ENCODE results near the gene KLK6.
"Not testable (repeated sequence)": the region's sequence is repeated elsewhere in the genome, so short reads cannot be mapped to it uniquely, and the experiment has no call there.

The KLK6 gene

DNA sequence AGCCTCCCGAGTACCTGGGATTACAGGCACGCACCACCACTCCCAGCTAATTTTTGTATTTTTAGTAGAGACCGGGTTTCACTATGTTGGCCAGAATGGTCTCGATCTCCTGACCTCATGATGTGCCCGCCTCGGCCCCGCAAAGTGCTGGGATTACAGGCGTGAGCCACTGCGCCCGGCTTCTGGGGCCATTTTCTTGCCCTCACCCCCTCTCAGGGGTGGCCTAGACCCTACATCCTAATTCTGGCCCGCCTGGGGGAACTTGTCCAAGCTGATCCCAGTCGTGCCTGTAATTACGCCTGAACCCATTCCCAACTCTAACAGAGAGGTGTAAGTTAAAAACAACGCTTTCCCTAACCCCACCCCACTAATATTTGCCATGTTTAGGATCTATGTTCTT, 15.0 kb upstream of the KLK6 start:
- DNase-seq = not testable (repeated sequence)

GRCh38 chr19:50983625-50984292, 14.4 kb upstream of the KLK6 start, which contains the start of gene KLK7:
Gene KLK7 (minus strand): TSS chr19:50983917. CDS start chr19:50982399, 1,518 bp downstream.
- no peak for DNase-seq

DNA sequence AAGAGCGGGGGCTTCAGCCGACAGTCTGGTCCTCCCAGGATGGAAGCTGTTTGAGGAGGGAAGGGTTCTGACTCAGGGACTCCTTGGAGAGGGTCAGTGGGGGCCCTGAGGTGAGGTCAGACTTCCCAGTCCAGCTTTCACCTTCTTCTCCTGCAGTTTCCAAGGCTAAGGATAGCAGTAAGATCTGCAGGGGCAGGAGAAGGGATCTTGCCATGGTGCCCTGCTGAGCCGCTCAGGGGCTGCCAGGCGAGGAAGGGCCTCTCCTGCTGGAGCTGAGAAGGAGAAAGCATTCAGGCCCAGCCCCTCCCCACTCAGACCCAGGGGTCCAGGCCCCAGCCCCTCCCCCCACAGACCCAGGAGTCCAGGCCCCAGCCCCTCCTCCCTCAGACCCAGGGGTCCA, 12.8 kb upstream of the KLK6 start:
- DNase-seq = no peak

DNA sequence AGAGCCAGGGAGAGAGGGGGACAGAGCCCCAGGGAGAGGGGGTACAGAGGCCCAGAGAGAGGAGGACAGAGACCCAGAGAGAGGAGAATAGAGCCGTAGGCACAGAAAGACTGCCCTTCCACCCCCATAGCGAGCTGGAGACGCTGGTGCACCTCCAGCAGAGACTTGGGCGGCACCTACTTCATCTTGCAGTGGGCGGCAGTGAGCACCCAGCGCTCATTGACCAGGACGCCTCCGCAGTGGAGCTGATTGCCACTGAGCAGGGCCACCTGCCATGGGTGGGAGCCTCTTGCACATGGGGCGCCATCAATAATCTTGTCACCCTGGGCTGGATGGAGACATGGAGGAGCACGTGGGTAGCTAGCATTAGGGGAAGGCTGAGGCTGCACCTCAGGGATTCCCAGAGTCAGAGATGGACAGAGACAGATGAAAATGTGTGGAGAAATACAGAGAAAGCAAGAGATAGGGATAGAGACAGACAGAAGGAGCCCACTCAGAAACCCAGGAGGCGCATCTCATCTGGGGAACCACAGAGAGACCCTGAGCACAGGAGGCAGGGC, 12.3 kb upstream of the KLK6 start:
- no peak for DNase-seq

DNA sequence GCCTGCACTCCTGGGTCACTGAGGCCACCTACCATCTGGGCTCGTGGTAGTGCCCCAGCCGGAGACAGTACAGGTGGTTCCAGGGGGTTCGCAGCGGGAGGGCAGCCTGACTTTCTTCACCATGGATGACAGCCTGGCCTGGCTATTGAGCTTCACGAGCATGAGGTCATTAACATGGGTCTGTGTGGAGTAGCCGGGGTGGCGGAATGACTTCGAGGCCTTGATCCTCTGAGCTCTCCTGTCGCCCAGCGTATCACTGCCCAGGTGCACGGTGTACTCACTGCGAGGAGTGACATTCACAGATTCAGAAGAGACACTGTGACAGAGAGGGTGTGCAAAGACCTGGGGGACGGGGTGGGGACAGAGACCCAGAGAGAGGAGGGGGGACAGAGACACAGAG, 10.8 kb upstream of the KLK6 start:
- DNase-seq = no peak

DNA sequence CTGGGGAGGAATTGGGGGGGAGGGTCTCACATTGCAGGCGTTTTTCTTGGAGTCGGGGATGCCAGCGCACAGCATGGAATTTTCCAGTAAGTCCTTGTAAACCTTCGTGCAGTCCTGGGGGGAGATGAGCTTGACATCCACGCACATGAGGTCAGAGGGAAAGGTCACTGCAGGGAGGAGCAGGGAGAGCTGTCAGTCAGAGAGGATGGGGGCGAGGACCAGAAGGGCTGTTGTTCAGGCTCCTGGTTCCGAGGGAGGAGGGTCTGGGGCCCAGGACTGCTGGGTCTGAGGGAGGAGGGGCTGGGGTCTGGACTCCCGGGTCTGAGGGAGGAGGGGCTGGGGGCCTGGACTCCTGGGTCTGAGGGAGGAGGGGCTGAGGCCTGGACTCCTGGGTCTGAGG, 10.4 kb upstream of the KLK6 start:
- DNase-seq = no peak

DNA sequence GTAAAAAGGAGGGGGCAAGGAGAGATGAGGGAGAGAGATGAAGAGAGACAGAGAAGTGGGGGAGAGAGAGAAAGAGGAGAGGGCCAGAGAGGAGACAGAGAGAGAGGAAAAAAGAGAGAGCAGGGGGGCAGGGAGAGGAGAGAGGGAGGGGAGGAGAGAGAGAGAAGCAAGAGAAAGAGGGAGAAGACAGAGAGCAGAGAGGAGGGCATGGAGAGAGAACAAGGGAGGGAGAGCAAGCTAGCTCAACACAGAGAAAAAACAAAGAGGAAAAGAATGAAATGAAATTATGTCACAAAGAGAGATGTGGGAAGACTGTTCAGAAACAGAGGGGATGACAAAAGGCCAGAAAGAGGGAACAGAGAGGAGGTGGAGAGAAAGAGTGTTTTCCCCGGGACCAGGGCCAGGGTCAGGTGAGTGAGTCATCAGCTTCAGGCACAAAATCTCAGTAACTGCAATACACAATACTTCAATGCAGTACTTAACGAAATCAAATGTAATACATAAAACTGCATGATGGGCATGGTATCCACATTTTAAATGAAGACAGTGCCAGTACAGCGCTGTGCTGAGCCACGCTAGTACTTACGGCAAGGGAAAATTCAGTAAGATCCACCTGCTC, 9.5 kb upstream of the KLK6 start:
- no peak for DNase-seq

GRCh38 chr19:50977626-50978025, 8.2 kb upstream of the KLK6 start:
- DNase-seq = no peak

DNA sequence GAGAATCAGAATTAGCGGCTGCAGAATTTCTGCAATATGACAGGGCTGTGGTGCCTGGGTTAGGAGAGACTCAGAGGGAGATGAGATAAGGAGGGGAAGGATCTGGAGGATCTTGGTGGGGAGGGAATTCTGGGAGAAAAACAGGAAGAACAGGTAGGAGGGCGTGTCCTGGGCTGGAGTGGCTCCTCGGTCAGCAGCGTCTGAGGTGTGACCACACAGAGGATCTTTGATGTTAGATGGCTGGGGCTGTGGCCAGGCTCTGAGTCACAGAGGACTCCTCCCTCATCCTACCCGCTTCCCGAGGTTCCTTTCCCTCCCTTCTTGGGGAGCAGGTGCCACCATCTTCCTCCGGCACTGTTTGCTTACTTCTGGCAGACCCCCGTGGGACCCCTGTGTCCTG, 6.4 kb upstream of the KLK6 start:
- DNase-seq = no peak

DNA sequence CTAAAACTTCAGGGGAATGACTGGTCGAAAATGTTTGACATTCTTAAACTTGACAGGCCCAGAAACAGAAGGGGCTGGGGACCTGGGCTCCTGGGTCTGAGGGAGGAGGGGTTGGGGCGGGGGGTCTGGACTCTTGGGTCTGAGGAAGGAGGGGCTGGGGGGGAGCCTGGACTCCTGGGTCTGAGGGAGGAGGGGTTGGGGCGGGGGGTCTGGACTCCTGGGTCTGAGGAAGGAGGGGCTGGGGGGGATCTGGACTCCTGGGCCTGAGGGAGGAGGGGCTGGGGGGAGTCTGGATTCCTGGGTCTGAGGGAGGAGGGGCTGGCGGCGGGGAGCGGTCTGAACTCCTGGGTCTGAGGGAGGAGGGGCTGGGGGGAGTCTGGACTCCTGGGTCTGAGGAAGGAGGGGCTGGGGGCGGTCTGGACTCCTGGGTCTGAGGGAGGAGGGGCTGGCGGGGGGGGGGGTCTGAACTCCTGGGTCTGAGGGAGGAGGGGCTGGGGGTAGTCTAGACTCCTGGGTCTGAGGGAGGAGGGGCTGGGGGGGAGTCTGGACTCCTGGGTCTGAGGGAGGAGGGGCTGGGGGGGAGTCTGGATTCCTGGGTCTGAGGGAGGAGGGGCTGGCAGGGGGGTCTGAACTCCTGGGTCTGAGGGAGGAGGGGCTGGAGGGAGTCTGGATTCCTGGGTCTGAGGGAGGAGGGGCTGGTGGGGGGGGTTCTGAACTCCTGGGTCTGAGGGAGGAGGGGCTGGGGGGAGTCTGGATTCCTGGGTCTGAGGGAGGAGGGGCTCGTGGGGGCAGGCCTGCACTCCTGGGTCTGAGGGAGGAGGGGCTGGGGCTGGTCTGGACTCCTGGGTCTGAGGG, 5.5 kb upstream of the KLK6 start:
- DNase-seq = no peak

- DNase-seq = no peak
Observed at GRCh38 chr19:50972795-50973376, 3.5 kb upstream of the KLK6 start.

DNA sequence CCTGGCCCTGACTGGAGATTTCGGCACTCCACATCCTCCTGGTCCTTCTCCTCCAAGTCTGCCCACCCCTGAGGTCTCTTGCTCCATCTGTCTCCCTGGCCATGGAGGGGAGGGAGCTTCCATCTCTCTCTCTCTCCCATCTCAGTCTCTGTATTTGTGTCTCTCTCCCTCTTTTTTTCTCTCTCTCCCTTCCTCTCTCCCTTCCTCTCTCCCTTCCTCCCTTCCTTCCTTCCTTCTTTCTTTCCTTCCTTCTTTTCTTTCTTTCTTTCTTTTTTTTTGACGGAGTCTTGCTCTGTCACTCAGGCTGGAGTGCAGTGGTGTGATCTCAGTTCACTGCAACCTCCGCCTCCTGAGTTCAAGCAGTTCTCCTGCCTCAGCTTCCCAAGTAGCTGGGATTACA, 419 bp upstream of the KLK6 start:
- not testable (repeated sequence) for DNase-seq

GRCh38 chr19:50968716-50969412, 527 bp downstream of the KLK6 start:
- DNase-seq = no peak

DNA sequence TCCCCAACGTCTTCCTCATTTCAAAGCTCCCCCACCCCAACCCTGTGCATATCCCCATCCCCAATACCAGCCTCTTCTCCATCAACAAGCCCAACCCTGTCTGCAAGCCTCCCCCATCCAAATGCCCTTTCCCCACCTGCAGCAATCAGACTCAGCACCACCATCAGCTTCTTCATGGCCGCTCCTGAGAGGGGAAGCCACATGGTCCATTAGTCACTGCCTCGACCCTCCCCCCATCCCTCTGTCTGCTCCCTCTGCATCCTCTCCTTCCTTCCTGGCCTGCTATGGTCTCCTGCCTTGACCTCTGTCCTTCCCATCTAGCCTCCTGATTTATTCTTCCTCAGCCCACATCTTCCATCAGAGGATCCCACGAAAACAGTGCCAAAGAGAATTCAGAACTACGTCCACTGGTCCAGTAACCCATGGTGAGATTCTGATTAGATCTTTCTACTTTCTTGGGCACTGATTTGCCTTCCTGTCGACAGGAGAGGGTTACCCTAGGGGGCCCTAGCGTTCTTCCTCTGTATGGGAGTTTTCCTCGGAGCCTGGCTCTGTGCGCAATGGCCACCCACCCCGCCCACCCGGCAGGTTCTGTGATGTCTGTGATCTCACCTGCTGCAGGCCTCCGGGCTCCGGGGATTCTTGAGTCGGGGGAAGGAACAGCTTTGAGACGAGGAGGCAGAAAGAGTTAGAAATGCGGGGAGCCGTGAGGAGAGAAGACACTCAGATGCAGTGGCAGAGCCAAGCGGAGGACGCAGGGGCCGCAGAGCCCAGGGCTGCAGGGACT, 1.3 kb downstream of the KLK6 start:
- DNase-seq = no peak

DNA sequence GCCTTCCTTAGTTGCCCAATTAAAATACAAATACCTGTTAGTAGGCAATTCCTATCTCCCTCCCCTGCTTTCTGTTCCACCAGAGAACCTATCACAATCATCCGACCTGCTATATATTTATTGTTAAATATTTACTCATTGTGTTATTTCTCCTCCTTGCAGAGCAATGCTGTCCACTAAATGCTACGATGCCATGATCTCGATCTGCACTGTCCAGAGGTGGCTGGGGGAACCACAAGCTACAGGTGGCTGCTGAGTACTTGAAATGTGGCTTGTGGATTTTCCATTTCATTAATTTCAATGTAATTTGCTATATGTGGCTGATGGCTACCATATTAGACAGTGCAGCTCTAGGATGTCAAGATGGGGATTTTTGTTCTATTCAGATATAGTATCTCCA, 5.1 kb downstream of the KLK6 start:
- no peak for DNase-seq

GRCh38 chr19:50963381-50963780, 6.0 kb downstream of the KLK6 start:
- DNase-seq = no peak

GRCh38 chr19:50962245-50962644, 7.1 kb downstream of the KLK6 start:
- no peak for DNase-seq

DNA sequence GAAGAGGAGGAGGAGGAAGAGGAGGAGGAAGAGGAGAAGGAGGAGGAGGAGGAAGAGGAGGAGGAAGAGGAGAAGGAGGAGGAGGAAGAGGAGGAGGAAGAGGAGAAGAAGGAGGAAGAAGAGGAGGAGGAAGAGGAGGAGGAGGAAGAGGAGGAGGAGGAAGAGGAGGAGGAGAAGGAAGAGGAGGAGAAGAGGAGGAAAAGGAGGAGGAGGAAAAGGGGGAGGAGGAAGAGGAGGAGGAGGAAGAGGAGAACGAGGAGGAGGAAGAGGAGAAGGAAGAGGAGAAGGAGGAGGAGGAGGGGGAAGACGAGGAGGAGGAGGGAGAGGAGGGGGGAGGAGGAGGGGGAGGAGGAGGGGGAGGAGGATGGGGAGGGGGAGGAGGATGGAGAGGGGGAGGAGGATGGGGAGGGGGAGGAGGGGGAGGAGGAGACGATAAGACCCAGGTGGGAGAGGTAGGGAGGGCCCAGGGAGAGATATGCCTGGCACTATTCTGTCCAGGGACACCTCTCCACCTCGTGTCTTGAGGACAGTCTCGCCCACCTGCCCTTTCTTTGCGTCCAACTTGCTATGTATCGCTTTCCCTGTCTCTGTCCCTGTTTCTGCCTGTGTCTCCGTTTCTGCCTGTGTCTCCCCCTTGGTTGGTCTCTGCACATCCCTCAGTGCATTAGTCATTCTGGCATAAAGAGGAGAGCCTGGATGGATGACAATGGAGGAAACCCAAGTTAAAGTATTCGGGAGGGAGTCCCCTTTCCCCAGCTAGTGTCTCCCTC, 9.5 kb downstream of the KLK6 start:
- no peak for DNase-seq

GRCh38 chr19:50957587-50957986, 11.8 kb downstream of the KLK6 start:
- no peak for DNase-seq

GRCh38 chr19:50952910-50953309, 16.5 kb downstream of the KLK6 start, which contains the start of gene KLK5:
Gene KLK5 (minus strand): TSS chr19:50953038. CDS start chr19:50952657, 381 bp downstream.
- no peak for DNase-seq

DNA sequence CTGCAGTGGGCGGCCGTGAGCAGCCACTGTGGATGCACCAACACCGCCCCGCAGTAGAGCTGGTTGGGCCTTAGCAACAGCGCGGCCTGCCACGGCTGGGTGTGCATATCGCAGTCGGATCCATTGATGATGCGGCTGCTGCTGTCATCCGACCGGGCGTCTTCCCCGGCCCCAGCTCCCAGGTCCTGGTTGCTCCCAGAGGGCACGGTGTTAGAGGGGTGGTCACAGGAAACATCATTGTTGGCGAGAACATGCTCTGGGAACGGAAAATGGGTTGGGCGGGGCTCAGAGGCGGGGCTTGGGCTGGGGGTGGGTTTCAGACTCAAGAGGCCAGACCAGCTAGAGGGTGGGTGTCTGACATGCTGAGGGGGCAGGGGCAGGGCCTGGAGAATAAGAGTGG, 19.5 kb downstream of the KLK6 start:
- DNase-seq = no peak

Measured in effector CD4-positive, alpha-beta T cell (primary cell).